KOPT-K1 (cell line): Measurements from ENCODE around the gene NRIP1.

Source experiments
- H3K27ac ChIP-seq: fragments of 200-600 bp; sonication (generic); 2 replicates; pipeline ENCODE4 v1.5.1; 2016; ENCODE audit warnings: antibody characterized with exemption, mild to moderate bottlenecking, low read depth, low read length; ENCODE audit not compliant: poor library complexity, severe bottlenecking
- H3K36me3 ChIP-seq: fragments of 200-600 bp; sonication (generic); 2 replicates; pipeline ENCODE4 v1.5.1; 2017; ENCODE audit warnings: antibody characterized with exemption, mild to moderate bottlenecking, low read length, moderate library complexity; ENCODE audit not compliant: insufficient read depth
- H3K9me3 ChIP-seq: fragments of 200-600 bp; sonication (generic); 2 replicates; pipeline ENCODE4 v1.5.1; 2017; ENCODE audit warnings: antibody characterized with exemption, low read length, mild to moderate bottlenecking; ENCODE audit not compliant: insufficient read depth, poor library complexity, severe bottlenecking

The NRIP1 gene

GRCh38 chr21:15010645-15011044, 54.2 kb downstream of the NRIP1 start:
- Histone ChIP-seq H3K36me3 (no peaks in the 10 kb centered on the region), H3K27ac (no peak overlapping the region), H3K9me3 (no peaks in the 10 kb centered on the region)

- Histone ChIP-seq H3K27ac (no peak overlapping the region), H3K36me3 (no peaks in the 10 kb centered on the region), H3K9me3 (no peaks in the 10 kb centered on the region)
Measured at GRCh38 chr21:15009837-15010363, 54.9 kb downstream of the NRIP1 start.

DNA sequence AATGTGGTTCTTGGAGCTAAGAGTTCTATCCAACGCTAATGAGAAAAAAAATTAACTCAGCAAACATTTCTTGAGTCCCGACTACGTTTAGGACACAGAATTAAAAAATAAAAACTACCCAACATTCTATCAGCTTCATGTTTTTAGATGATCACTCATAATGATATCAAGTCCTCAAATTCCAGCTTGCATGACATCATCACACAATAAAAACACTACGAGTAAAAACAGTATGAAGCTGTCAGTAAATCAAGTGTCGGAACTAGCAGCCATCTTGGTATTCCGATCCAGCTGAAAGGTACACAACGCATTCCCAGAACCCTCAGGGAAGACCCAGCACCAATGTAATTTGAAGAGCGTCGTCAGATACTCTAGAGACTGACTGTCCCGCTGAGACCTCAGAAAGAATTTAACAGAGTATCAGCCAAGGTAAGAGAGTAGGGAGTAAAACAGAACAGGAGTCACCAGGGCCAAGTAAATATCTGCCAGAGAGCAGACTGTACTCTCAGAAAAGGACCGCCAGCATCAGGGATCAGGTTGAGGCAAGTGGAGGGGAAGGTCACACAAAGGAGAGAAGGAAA, 57.0 kb downstream of the NRIP1 start:
- no peaks in the 10 kb centered on the region for H3K9me3 ChIP-seq
- no peak overlapping the region for H3K27ac ChIP-seq
- H3K36me3 ChIP-seq, result no peaks in the 10 kb centered on the region

GRCh38 chr21:15006594-15007230, 58.1 kb downstream of the NRIP1 start:
- Histone ChIP-seq H3K36me3 (no peaks in the 10 kb centered on the region), H3K27ac (no peak overlapping the region), H3K9me3 (no peaks in the 10 kb centered on the region)

GRCh38 chr21:15005391-15005790, 59.4 kb downstream of the NRIP1 start:
- H3K9me3 ChIP-seq, result no peaks in the 10 kb centered on the region
- H3K27ac ChIP-seq, result no peak overlapping the region

DNA sequence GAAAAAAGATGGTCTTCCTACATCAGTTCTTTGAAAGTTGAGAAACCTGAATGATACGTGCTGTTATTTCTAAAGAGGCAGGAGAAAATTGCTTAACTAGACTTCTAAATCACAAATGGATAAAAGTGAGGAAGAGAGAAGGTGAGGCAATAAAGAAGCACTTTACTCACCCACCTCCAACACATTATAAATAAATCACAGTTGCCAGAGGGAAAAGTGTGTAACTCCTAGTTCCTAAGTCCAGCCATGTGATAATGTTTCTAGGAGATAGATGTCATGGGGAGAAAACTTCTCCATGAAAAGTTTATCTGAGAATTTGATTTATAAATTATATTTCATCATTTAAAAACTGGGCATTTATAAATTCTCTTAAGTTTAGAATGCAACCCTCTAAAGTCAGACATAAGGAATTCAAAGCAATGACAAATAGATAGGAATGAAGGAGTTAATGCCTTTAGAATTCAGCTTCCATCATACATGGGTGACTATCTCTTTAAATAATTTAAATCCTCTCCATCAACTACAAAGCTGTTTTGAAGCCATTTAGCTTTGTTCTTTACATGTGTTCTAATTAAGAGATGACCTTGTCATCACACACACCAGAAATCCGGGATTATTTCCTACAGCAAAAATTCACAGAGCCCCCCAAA, 60.0 kb downstream of the NRIP1 start:
- Histone ChIP-seq H3K36me3 (no peaks in the 10 kb centered on the region), H3K27ac (no peak overlapping the region), H3K9me3 (no peaks in the 10 kb centered on the region)

More at GRCh38 chr21:15005391-15005790, 59.4 kb downstream of the NRIP1 start:
- no peaks in the 10 kb centered on the region for H3K36me3 ChIP-seq

- Histone ChIP-seq H3K27ac (no peak overlapping the region), H3K9me3 (no peaks in the 10 kb centered on the region), H3K36me3 (no peaks in the 10 kb centered on the region)
Measured at GRCh38 chr21:15003463-15004135, 61.2 kb downstream of the NRIP1 start.

- Histone ChIP-seq H3K9me3 (no peaks in the 10 kb centered on the region), H3K27ac (no peak overlapping the region), H3K36me3 (no peaks in the 10 kb centered on the region)
Measured at GRCh38 chr21:15001857-15002606, 62.8 kb downstream of the NRIP1 start.

- no peak overlapping the region for H3K27ac ChIP-seq
- no peaks in the 10 kb centered on the region for H3K9me3 ChIP-seq
- no peaks in the 10 kb centered on the region for H3K36me3 ChIP-seq
Measured at GRCh38 chr21:15001113-15001512, 63.7 kb downstream of the NRIP1 start.

DNA sequence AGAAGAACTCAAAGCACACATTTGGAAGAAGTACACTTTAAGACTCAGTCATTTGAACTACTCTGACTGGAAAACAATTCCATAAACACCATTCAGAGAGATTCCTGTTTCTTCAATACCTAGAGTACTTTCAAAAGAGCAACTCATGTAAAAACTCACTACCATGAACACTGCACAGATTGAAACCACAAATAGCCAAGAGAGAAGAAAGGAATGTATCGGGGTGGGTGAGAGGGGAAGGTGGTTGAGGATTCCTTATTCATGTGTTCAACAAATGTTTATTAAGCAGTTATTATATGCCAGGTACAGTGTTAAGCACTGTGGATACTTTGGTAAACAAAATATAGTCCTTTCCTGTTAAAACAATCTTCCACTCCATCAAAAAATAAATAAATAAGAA, 64.7 kb downstream of the NRIP1 start:
- no peaks in the 10 kb centered on the region for H3K36me3 ChIP-seq
- H3K9me3 ChIP-seq, result no peaks in the 10 kb centered on the region
- no peak overlapping the region for H3K27ac ChIP-seq

DNA sequence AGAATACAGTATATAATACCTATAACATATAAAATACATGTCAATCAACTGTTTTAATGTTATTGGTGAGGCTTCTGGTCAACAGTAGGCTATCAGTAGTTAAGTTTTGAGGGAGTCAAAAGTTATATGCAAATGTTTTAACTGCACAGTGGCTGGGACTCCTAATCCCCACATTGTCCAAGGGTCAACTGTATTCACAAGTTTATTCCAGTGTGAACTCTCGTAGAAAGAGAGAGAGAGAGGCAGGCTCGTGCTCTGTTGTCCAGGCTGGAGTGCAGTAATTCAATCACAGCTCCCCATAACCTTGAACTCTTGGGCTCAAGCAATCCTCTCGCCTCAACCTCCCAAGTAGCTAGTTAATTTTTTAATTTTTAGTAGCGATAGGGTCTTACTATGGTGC, 66.0 kb downstream of the NRIP1 start:
- Histone ChIP-seq H3K36me3 (no peaks in the 10 kb centered on the region), H3K27ac (no peak overlapping the region), H3K9me3 (no peaks in the 10 kb centered on the region)

- Histone ChIP-seq H3K27ac (no peak overlapping the region), H3K36me3 (no peaks in the 10 kb centered on the region)
Measured at GRCh38 chr21:14998336-14998735, 66.5 kb downstream of the NRIP1 start.

DNA sequence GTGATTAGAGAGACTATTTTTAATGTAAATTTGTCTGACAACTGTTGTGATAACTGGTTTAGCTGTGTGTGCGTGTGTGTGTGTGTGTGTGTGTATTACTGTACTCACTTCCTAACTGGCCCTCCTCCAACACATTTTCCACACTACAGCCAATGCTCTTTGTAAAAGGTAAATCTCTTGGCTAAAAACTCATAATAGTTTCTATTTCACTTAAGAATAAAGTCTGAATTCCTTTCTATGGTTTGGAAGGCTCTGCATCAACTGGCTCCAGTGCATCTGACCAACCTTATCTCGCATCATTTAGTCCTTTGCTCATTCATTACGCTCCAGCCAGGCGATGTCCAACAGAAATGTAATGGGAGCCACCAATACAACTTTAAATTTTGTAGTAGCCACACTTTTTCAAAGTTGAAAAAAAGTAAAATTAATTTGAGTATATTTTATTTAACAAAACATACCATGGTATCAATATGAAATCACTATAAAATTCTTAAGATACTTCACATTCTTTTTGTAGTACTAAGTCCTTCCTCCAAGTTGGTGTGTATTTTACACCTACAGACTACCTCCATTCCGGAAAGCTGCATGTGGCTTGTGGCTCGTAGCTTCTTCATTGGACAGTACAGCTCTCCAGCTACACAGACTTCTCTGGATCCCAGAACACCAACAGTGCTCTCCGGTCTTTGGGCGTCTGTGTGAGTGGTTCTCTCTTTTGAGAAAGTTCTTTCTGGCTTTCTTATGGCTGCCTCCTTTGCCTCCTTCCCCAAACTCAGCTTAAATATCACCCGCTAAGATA, 68.9 kb downstream of the NRIP1 start:
- no peak overlapping the region for H3K27ac ChIP-seq
- H3K9me3 ChIP-seq, result no peaks in the 10 kb centered on the region
- H3K36me3 ChIP-seq, result no peaks in the 10 kb centered on the region

More at GRCh38 chr21:14998336-14998735, 66.5 kb downstream of the NRIP1 start:
- no peaks in the 10 kb centered on the region for H3K9me3 ChIP-seq

DNA sequence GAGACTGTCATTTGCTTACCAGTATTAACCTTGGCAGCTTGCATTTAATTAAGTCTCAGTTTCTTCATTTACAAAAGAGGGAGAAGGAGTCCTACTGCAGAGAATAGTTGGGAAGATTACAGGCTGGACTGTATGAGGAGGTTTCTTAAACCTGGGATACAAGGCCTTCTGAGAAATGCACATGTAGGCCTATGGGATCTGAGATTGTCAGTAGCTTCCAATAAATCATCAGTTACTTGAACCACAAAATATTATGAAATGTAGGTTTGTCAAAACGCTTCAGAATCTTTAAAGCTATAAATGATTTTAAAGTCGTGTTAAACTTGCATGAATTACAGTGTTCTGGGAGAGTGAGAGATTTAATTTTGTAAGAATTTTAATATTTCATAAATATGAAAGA, 69.6 kb downstream of the NRIP1 start:
- H3K9me3 ChIP-seq, result no peaks in the 10 kb centered on the region
- no peaks in the 10 kb centered on the region for H3K36me3 ChIP-seq
- H3K27ac ChIP-seq, result no peak overlapping the region
